Right renal pelvis (tissue), 4 donors: ENCODE data around the gene FIS1. TPM values are rescaled to one million over a fixed set of nuclear protein-coding genes. Genes with fewer than 3 reads are reported as not detected.
"Not testable (repeated sequence)": the region's sequence is repeated elsewhere in the genome, so short reads cannot be mapped to it uniquely, and the experiment has no call there.

Experiments used
- DNase-seq, 4 donors: peaks; one replicate each; pipeline ENCODE4 v3.0.0-alpha.2; 2013; ENCODE audit warnings: low read depth in 4 of 4, low spot score in 3 of 4, missing footprints in 1 of 4
- polyA plus RNA-seq, 4 donors: library from polyadenylated mRNA; unstranded; fragments of 120-200 nt; gene quantifications; one replicate each; pipeline ENCODE4 v1.2.1, GENCODE V29; 2013; ENCODE audit not compliant: insufficient read length in 4 of 4

Gene FIS1
- polyA plus RNA-seq, 4 donors = 124 to 182 (median 131) TPM

GRCh38 chr7:101208794-101209193 lies 36.1 kb downstream of the FIS1 start:
- DNase-seq = no peak

- no peak for DNase-seq
Observed at GRCh38 chr7:101207459-101207858, 37.4 kb downstream of the FIS1 start.

- no peak for DNase-seq
Observed at GRCh38 chr7:101206665-101207042, 38.2 kb downstream of the FIS1 start.

- no peak for DNase-seq
Observed at GRCh38 chr7:101205901-101206664, 38.8 kb downstream of the FIS1 start.

- DNase-seq = not testable (repeated sequence)
Observed at GRCh38 chr7:101203740-101204738, 40.8 kb downstream of the FIS1 start.

- DNase-seq = no peak
Observed at GRCh38 chr7:101202603-101202918, 42.3 kb downstream of the FIS1 start.

- no peak for DNase-seq
Observed at GRCh38 chr7:101201695-101202602, 42.9 kb downstream of the FIS1 start.

GRCh38 chr7:101200862-101201599 lies 43.9 kb downstream of the FIS1 start, which contains the start of gene MOGAT3:
Gene MOGAT3, minus strand, starts transcription at chr7:101201036. Its CDS starts 182 bp downstream, at chr7:101200854.
- DNase-seq = no peak

GRCh38 chr7:101200504-101200861 lies 44.4 kb downstream of the FIS1 start:
- DNase-seq = no peak

- DNase-seq = not testable (repeated sequence)
Observed at GRCh38 chr7:101199522-101199921, 45.4 kb downstream of the FIS1 start.

- no peak for DNase-seq
Observed at GRCh38 chr7:101198476-101198875, 46.4 kb downstream of the FIS1 start.

- DNase-seq = no peak
Observed at GRCh38 chr7:101197991-101198390, 46.9 kb downstream of the FIS1 start.

- no peak for DNase-seq
Observed at GRCh38 chr7:101195884-101196283, 49.0 kb downstream of the FIS1 start.

Other genes with a start within 250 kb of the FIS1 start
- under 1 TPM in 1 of 4 donors, not detected in 3; 0.13 TPM for gene MUC17, start 225.0 kb downstream of the FIS1 start, polyA plus RNA-seq
- 10 to 100 TPM; 15.6 to 19.0 (median 17.1) TPM for gene TRIM56, start 159.6 kb downstream of the FIS1 start, polyA plus RNA-seq
- 1 to 10 TPM in 3 of 4 donors, under 1 TPM in 1; 0.83 to 1.4 (median 1.2) TPM for gene SERPINE1, start 118.0 kb downstream of the FIS1 start, polyA plus RNA-seq
- 10 to 100 TPM; 72.9 to 79.6 (median 73.5) TPM for gene AP1S1, start 90.6 kb downstream of the FIS1 start, polyA plus RNA-seq
- gene VGF, start 79.5 kb downstream of the FIS1 start, polyA plus RNA-seq = under 1 TPM; 0.09 to 0.29 (median 0.13) TPM
- under 1 TPM in 1 of 4 donors, not detected in 3; 0.13 TPM for gene NAT16, start 64.8 kb downstream of the FIS1 start, polyA plus RNA-seq
- gene MOGAT3, start 44.0 kb downstream of the FIS1 start, polyA plus RNA-seq = 1 to 10 TPM in 1 of 4 donors, under 1 TPM in 3; 0.53 to 1.1 (median 0.77) TPM
- 10 to 100 TPM; 42.1 to 50.0 (median 45.4) TPM for gene PLOD3, start 27.5 kb downstream of the FIS1 start, polyA plus RNA-seq
- 10 to 100 TPM; 56.5 to 84.1 (median 59.1) TPM for gene ZNHIT1, start 26.9 kb downstream of the FIS1 start, polyA plus RNA-seq
- gene CLDN15, start 7.3 kb downstream of the FIS1 start, polyA plus RNA-seq = 10 to 100 TPM in 2 of 4 donors, 1 to 10 TPM in 2; 9.7 to 11.9 (median 10.9) TPM
- gene IFT22, start 76.7 kb upstream of the FIS1 start, polyA plus RNA-seq = 10 to 100 TPM; 72.8 to 78.8 (median 75.2) TPM
- 10 to 100 TPM; 24.7 to 32.5 (median 25.7) TPM for gene COL26A1, start 117.8 kb upstream of the FIS1 start, polyA plus RNA-seq